Fibroblast of lung (primary cell): Measurements from ENCODE around the gene PANK4. TPM values are rescaled to one million over a fixed set of nuclear protein-coding genes. Genes with fewer than 3 reads are reported as not detected.

Experiments used
- DNase-seq, 2 donors: peaks; one replicate each; pipeline versions ENCODE4 v3.0.0 to v3.0.0-alpha.2; 2010; ENCODE audit warnings: low read depth in 2 of 2
- H2AFZ ChIP-seq: 2 replicates; pipeline ENCODE4 v1.5.1; 2012; ENCODE audit warnings: low read length, control low read depth, inconsistent platforms
- H3K27ac ChIP-seq: 2 replicates; pipeline ENCODE4 v1.5.1; 2011; ENCODE audit warnings: low read length, control low read depth; ENCODE audit not compliant: insufficient read depth
- H3K27me3 ChIP-seq: 2 replicates; pipeline ENCODE4 v1.5.1; 2011; ENCODE audit warnings: mild to moderate bottlenecking, low read length; ENCODE audit not compliant: control insufficient read depth, insufficient read depth
- H3K36me3 ChIP-seq: 2 replicates; pipeline ENCODE4 v1.5.1; 2011; ENCODE audit warnings: low read length; ENCODE audit not compliant: control insufficient read depth, insufficient read depth
- H3K4me1 ChIP-seq: 2 replicates; pipeline ENCODE4 v1.5.1; 2011; ENCODE audit warnings: low read length; ENCODE audit not compliant: control insufficient read depth, insufficient read depth; ENCODE audit errors: extremely low read depth
- H3K4me2 ChIP-seq: 2 replicates; pipeline ENCODE4 v1.5.1; 2011; ENCODE audit warnings: low read length, control low read depth; ENCODE audit not compliant: insufficient read depth; ENCODE audit errors: extremely low read depth
- H3K4me3 ChIP-seq, 4 experiments: fragments of 200-600 bp in 1 of 4; sonication (generic) in 1 of 4; replicated peaks in 1 of 4; 2 replicates each; pipeline ENCODE4 v1.5.1; 2011 to 2016; ENCODE audit warnings: low read length in 4 of 4, low read depth in 3 of 4, mild to moderate bottlenecking in 3 of 4, control low read depth in 2 of 4, inconsistent platforms in 1 of 4, mixed read lengths in 1 of 4; ENCODE audit not compliant: insufficient read depth in 1 of 4; ENCODE audit errors: control extremely low read depth in 1 of 4
- H3K79me2 ChIP-seq: 2 replicates; pipeline ENCODE4 v1.5.1; 2012; ENCODE audit warnings: mild to moderate bottlenecking, low read length, inconsistent platforms; ENCODE audit not compliant: control insufficient read depth, insufficient read depth
- H3K9ac ChIP-seq: 2 replicates; pipeline ENCODE4 v1.5.1; 2011; ENCODE audit warnings: mild to moderate bottlenecking, low read length, control low read depth; ENCODE audit not compliant: insufficient read depth
- H3K9me3 ChIP-seq: 2 replicates; pipeline ENCODE4 v1.5.1; 2012; ENCODE audit warnings: low read depth, low read length; ENCODE audit not compliant: control insufficient read depth, insufficient read depth
- H4K20me1 ChIP-seq: 2 replicates; pipeline ENCODE4 v1.5.1; 2011; ENCODE audit warnings: low read length; ENCODE audit not compliant: control insufficient read depth, insufficient read depth; ENCODE audit errors: extremely low read depth
- CTCF ChIP-seq, 2 donors: IDR thresholded peaks in 1 of 2; conservative IDR thresholded peaks in 1 of 2; 1 replicate in 1 of 2; 2 replicates in 1 of 2; pipeline ENCODE4 v1.5.1; 2011 to 2012; ENCODE audit warnings: low read length in 2 of 2, control low read depth in 1 of 2, inconsistent platforms in 1 of 2, low read depth in 1 of 2, mild to moderate bottlenecking in 1 of 2
- EZH2 ChIP-seq: IDR thresholded peaks from 2 replicates; pipeline ENCODE4 v1.5.1; 2012; ENCODE audit warnings: low read length, control low read depth, mild to moderate bottlenecking; ENCODE audit errors: missing control alignments
- polyA plus RNA-seq, 2 donors: library from polyadenylated mRNA; depleted of rRNA in 1 of 2; stranded (reverse) in 1 of 2; unstranded in 1 of 2; fragments of >200 nt; gene quantifications; 2 replicates each; pipeline ENCODE4 v1.2.1, GENCODE V29; 2011 to 2012; ENCODE audit warnings: missing spikeins in 1 of 2
- total RNA-seq: library from RNA; depleted of rRNA; stranded (reverse); fragments of >200 nt; gene quantifications from 2 replicates; pipeline ENCODE4 v1.2.1, GENCODE V29; 2014

The PANK4 gene
- total and polyA plus RNA-seq, 2 donors (not counting 1 experiment from before 2014, with no cell fraction given), result 8.5 to 17.0 TPM

GRCh38 chr1:2516946-2517345, 9.4 kb downstream of the PANK4 start:
- no peaks in the 10 kb centered on the region for H3K4me1 ChIP-seq
- TF ChIP-seq EZH2, result no peak
- no peak for TF ChIP-seq CTCF (conservative IDR thresholded peaks at IDR 0.05 in 1 of 2, IDR thresholded peaks at IDR 0.05 in 1 of 2; ENCODE audit: low read depth in 1 of 2, low read length in 2 of 2)

GRCh38 chr1:2516124-2516523, 10.3 kb downstream of the PANK4 start:
- Histone ChIP-seq H2AFZ (no peak overlapping the region), H4K20me1 (no peaks in the 10 kb centered on the region), H3K27me3 (no peaks in the 10 kb centered on the region), H3K4me2 (no peak overlapping the region), H3K4me3 (no peak overlapping the region), H3K9ac (no peak overlapping the region), H3K4me1 (no peaks in the 10 kb centered on the region), H3K27ac (no peak overlapping the region), H3K9me3 (no peaks in the 10 kb centered on the region), H3K79me2 (no peaks in the 10 kb centered on the region), H3K36me3 (peaks cover 35% of the 10 kb centered on the region)
- TF ChIP-seq EZH2, result no peak
- TF ChIP-seq CTCF (conservative IDR thresholded peaks at IDR 0.05 in 1 of 2, IDR thresholded peaks at IDR 0.05 in 1 of 2; ENCODE audit: low read depth in 1 of 2, low read length in 2 of 2), result no peak
- DNase-seq, result no peak

More at GRCh38 chr1:2516946-2517345, 9.4 kb downstream of the PANK4 start:
- H3K79me2 ChIP-seq, result peaks cover under 1% of the 10 kb centered on the region
- no peak overlapping the region for H3K4me2 ChIP-seq
- H3K9me3 ChIP-seq, result no peaks in the 10 kb centered on the region
- no peak for DNase-seq
- H3K9ac ChIP-seq, result no peak overlapping the region
- H3K27me3 ChIP-seq, result no peaks in the 10 kb centered on the region
- H3K27ac ChIP-seq, result no peak overlapping the region
- H2AFZ ChIP-seq, result no peak overlapping the region
- no peak overlapping the region for H3K4me3 ChIP-seq
- H3K36me3 ChIP-seq, result peaks cover 35% of the 10 kb centered on the region
- H4K20me1 ChIP-seq, result no peaks in the 10 kb centered on the region

GRCh38 chr1:2515763-2516080, 10.7 kb downstream of the PANK4 start:
- Histone ChIP-seq H3K4me1 (no peaks in the 10 kb centered on the region), H3K9ac (no peak overlapping the region), H3K36me3 (peaks cover 34% of the 10 kb centered on the region)

More at GRCh38 chr1:2515763-2516080, 10.7 kb downstream of the PANK4 start:
- no peaks in the 10 kb centered on the region for H3K9me3 ChIP-seq
- no peaks in the 10 kb centered on the region for H3K27me3 ChIP-seq
- TF ChIP-seq EZH2 (no peak), CTCF (conservative IDR thresholded peaks at IDR 0.05 in 1 of 2, IDR thresholded peaks at IDR 0.05 in 1 of 2; ENCODE audit: low read depth in 1 of 2, low read length in 2 of 2) (no peak)
- H2AFZ ChIP-seq, result no peak overlapping the region
- no peaks in the 10 kb centered on the region for H3K79me2 ChIP-seq
- H4K20me1 ChIP-seq, result no peaks in the 10 kb centered on the region
- H3K27ac ChIP-seq, result no peak overlapping the region
- no peak overlapping the region for H3K4me2 ChIP-seq
- H3K4me3 ChIP-seq, result no peak overlapping the region
- no peak for DNase-seq
